Right lobe of liver (tissue), 4 donors: ENCODE results near the gene PLA2G2C.

ENCODE experiments used
- CTCF ChIP-seq, 4 donors: fragments of 200-600 bp in 3 of 4; fragments of 450-650 bp in 1 of 4; IDR thresholded peaks; one replicate each; pipeline versions ENCODE4 v1.5.1 to v1.8.0; 2016 to 2022; ENCODE audit warnings: antibody characterized with exemption in 4 of 4, mild to moderate bottlenecking in 2 of 4
- POLR2A ChIP-seq: fragments of 450-650 bp; IDR thresholded peaks from one replicate; pipeline ENCODE4 v1.6.1; 2017; ENCODE audit warnings: antibody characterized with exemption, mild to moderate bottlenecking
- donor health status: DM: no; HTN: no; CAD: no.
- donor health status: DM: no; HTN: no; CAD: no.
- donor health status: DM: no; HTN: yes; CAD: no.

DNA sequence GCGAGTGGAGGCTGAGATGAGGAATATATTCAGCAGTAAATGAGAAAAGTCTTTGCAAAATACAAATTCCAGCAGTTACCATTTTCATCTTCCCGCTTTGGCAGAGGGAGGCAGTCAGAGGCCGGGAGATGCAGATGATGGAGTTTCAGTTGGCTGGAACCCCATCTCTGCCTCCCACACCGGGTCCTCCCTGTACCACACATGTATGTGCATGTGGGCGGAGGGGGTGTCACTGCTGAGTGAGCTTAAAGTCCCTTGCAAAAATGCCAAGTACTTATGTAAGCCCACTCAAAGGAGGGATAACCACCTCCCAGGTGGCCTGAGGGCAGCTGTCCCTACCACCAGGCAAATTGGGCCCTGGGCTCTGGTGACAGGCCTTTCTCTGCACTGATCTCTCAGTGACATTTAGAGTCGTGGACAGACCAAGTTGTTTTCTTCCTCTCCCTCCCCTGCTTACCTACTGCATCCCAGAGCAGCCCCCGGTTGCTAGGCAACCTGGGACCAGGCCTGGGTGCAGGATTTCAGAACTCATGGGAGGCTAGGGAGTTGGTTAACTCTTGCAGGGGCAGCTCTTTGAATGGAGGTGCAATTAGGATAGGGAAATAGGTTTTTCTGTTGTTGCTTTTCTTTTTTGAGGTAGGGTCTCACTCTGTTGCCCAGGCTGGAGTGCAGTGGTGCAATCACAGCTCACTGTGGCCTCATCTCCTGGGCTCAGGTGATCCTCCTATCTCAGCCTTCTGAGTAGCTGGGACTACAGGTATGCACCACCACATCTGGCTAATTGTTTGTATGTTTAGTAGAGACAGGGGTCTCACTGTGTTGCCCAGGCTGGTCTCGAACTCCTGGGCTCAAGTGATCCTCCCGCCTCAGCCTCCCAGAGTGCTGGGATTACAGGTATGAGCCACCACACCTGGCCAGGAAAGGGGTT lies 17.5 kb downstream of the PLA2G2C start:
- TF ChIP-seq CTCF (IDR thresholded peaks at IDR 0.05) (no peak), POLR2A (no peak)
